Muscle of leg (tissue), 11 donors: ENCODE data around the gene ABLIM1. TPM values are rescaled to one million over a fixed set of nuclear protein-coding genes. Genes with fewer than 3 reads are reported as not detected.

Experiments
- DNase-seq: peaks from one replicate; pipeline ENCODE4 v3.0.0; 2013
- H3K27ac ChIP-seq: one replicate; pipeline ENCODE4 v1.5.1; 2013; ENCODE audit warnings: mild to moderate bottlenecking, low read length, control low read depth
- H3K27me3 ChIP-seq: one replicate; pipeline ENCODE4 v1.6.1; 2013; ENCODE audit warnings: low read length; ENCODE audit not compliant: control insufficient read depth, insufficient read depth
- H3K36me3 ChIP-seq: one replicate; pipeline ENCODE4 v1.6.1; 2013; ENCODE audit warnings: low read length; ENCODE audit not compliant: control insufficient read depth, insufficient read depth
- H3K4me1 ChIP-seq: one replicate; pipeline ENCODE4 v1.6.1; 2013; ENCODE audit warnings: low read length; ENCODE audit not compliant: control insufficient read depth, insufficient read depth
- H3K4me3 ChIP-seq: one replicate; pipeline ENCODE4 v1.5.1; 2013; ENCODE audit warnings: low read length, control low read depth
- H3K9me3 ChIP-seq: replicated peaks from 2 replicates; pipeline ENCODE4 v1.6.1; 2013; ENCODE audit warnings: low read depth, low read length; ENCODE audit not compliant: control insufficient read depth
- WGBS: methylation state at CpG from one replicate; pipeline ENCODE4 v1.1.5; 2013; ENCODE audit warnings: missing lambda C conversion rate; ENCODE audit not compliant: insufficient coverage; 5-methylcytosine and 5-hydroxymethylcytosine counted together
- polyA plus RNA-seq, 8 donors: library from polyadenylated mRNA; unstranded; fragments of 120-200 nt; gene quantifications; one replicate each; pipeline versions ENCODE4 v1.2.1 to v1.2.3, GENCODE V29; 2013; ENCODE audit warnings: inconsistent platforms in 1 of 8, low replicate concordance in 1 of 8; ENCODE audit not compliant: insufficient read length in 8 of 8, insufficient read depth in 1 of 8
- total RNA-seq: library from RNA; stranded (reverse); fragments of 120-200 nt; gene quantifications from one replicate; pipeline ENCODE4 v1.2.4, GENCODE V29; 2013

The ABLIM1 gene
- total and polyA plus RNA-seq, 9 donors, result 27.7 to 62.7 (median 46.2) TPM

DNA sequence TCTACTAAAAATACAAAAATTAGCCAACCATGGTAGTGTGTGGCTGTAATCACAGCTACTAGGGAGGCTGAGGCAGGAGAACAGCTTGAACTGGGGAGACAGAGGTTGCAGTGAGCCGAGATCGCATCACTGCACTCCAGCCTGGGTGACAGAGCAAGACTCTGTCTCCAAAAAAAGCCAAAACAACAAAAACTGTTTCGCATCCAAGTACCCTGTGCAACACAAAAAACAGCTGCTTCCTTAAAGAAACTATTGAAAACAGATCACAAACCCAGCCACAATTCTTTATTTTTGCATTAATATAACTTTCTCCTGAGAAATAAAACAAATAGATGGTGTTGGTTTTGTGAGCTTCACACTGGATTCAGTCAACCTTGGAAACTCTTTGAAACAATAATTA, 141.7 kb downstream of the ABLIM1 start:
- Histone ChIP-seq H3K4me3 (no peak overlapping the region), H3K4me1 (peaks cover 5% of the 10 kb centered on the region), H3K27ac (no peak overlapping the region), H3K27me3 (no peaks in the 10 kb centered on the region), H3K36me3 (no peaks in the 10 kb centered on the region), H3K9me3 (no peaks in the 10 kb centered on the region)
- DNase-seq, result peak; percentile 48
- WGBS, result no CpG with 5 or more reads among the region's 3 CpGs

DNA sequence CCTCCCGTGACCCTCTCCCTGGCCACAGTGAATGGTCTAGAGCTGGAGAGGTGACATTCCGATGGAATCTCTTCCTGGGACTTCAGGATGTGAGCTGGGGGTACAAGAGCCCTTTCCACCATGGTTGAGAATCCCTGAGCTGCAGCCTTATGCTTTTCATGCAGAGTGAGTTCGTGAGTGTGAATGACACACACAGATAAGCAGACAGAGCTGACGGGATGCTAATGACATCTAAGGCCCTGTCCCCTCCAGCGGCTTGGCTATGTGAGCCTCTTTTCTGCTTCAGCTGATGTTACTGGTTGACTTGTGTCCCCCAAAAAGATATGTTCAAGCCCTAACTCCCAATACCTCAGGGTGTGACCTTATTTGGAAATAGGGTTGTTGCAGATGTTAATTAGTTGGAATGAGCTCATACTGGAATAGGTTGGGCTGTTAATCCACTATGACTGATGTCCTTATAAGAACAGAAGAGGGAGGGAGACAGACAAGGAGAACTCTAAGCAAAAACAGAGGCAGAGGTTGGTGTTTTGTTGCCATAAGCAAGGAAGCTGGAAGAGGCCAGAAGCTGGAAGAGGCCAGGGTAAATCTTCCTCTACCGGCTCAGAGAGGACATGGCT, 142.7 kb downstream of the ABLIM1 start:
- H3K4me1 ChIP-seq, result peaks cover 5% of the 10 kb centered on the region
- no peak overlapping the region for H3K27ac ChIP-seq
- WGBS, result 79% methylated on average over 3 of the region's 6 CpGs
- no peaks in the 10 kb centered on the region for H3K27me3 ChIP-seq
- H3K9me3 ChIP-seq, result no peaks in the 10 kb centered on the region
- H3K4me3 ChIP-seq, result no peak overlapping the region
- no peaks in the 10 kb centered on the region for H3K36me3 ChIP-seq
- DNase-seq, result no peak

DNA sequence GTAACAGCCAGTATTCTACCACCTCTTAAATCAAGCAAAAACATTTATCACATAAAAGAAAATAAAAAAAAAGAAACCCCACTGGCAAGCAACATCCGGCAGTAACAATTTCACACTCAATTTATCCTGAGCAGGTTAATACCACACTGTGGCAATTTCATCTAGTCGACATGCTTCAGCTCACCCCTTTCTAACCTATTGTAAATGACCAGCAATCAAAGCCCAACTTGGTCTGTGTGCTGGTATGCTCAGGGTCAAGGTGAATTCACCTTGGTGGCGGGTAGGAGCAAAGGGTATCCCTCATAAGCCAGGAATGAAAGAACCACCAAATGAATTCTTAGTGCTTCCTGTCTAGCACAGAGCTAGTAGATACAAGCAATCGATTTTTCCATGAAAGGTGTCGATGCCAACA, 144.7 kb downstream of the ABLIM1 start:
- 59% methylated on average over 2 of the region's 5 CpGs for WGBS

GRCh38 chr10:114511881-114512280, 146.2 kb downstream of the ABLIM1 start:
- Histone ChIP-seq H3K9me3 (no peaks in the 10 kb centered on the region), H3K4me3 (no peak overlapping the region), H3K4me1 (peaks cover 7% of the 10 kb centered on the region), H3K27me3 (no peaks in the 10 kb centered on the region), H3K27ac (no peak overlapping the region), H3K36me3 (no peaks in the 10 kb centered on the region)
- WGBS, result 83% methylated on average over 5 of the region's 5 CpGs
- DNase-seq, result no peak

More for the DNA sequence above, 144.7 kb downstream of the ABLIM1 start:
- Histone ChIP-seq H3K9me3 (no peaks in the 10 kb centered on the region), H3K27ac (no peak overlapping the region), H3K27me3 (no peaks in the 10 kb centered on the region), H3K4me1 (peaks cover 6% of the 10 kb centered on the region), H3K36me3 (no peaks in the 10 kb centered on the region), H3K4me3 (no peak overlapping the region)
- no peak for DNase-seq

- peaks cover 13% of the 10 kb centered on the region for H3K4me1 ChIP-seq
- no peak overlapping the region for H3K27ac ChIP-seq
- no peaks in the 10 kb centered on the region for H3K36me3 ChIP-seq
- no CpG with 5 or more reads among the region's 3 CpGs for whole genome bisulfite sequencing
- H3K9me3 ChIP-seq, result no peaks in the 10 kb centered on the region
- DNase-seq, result no peak
- no peak overlapping the region for H3K4me3 ChIP-seq
- H3K27me3 ChIP-seq, result no peaks in the 10 kb centered on the region
Measured at GRCh38 chr10:114508376-114508775, 149.7 kb downstream of the ABLIM1 start.

GRCh38 chr10:114507449-114507848, 150.6 kb downstream of the ABLIM1 start:
- no peak overlapping the region for H3K27ac ChIP-seq
- WGBS, result 39% methylated on average over 3 of the region's 4 CpGs
- H3K4me3 ChIP-seq, result no peak overlapping the region
- peaks cover 13% of the 10 kb centered on the region for H3K4me1 ChIP-seq
- no peaks in the 10 kb centered on the region for H3K27me3 ChIP-seq
- H3K9me3 ChIP-seq, result no peaks in the 10 kb centered on the region
- no peaks in the 10 kb centered on the region for H3K36me3 ChIP-seq
- DNase-seq, result no peak

- peak; percentile 48 for DNase-seq
- Histone ChIP-seq H3K27ac (no peak overlapping the region), H3K4me3 (no peak overlapping the region), H3K9me3 (no peaks in the 10 kb centered on the region), H3K4me1 (peaks cover 13% of the 10 kb centered on the region), H3K27me3 (no peaks in the 10 kb centered on the region), H3K36me3 (no peaks in the 10 kb centered on the region)
- WGBS, result 0% methylated on average over 2 of the region's 3 CpGs
Measured at GRCh38 chr10:114506871-114507385, 151.1 kb downstream of the ABLIM1 start.

DNA sequence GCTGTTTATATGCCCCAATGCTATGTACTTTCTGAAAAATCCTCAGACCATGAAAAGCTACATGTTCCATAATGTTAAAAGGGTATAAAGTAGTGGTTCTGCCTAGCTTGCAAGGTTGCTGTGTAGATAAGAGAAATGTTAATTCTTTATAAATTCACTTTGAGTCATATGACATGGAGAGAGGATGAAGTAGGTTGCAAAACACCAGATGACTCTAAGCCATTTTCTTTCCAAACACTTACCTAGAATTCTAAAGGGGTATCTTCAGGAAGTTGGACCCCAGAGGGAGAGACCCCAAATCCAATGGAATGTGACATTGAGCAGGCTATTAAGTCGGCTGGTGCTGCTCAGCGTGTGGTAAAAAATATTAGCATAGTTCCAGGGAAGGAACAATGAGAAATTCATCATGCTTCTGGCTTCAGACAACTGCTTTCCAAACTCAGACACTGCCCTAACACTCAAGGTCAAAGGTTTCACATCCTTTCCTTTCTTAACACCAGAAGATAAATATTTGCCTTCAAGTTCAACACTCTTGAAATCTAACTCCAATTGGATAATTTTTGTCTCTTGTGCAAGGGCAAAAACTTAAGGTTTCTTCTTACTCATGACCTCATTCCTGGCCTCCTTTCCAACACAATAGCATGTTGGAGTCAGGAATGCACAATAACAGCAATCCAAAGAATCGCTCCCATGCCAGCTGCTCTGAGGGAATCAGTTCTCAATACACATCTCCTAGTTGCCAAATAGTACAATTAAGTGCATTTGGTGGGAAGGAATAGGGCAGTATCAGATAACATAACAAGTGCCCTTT, 153.1 kb downstream of the ABLIM1 start:
- H3K27ac ChIP-seq, result peak overlapping the region; percentile 81
- H3K4me3 ChIP-seq, result no peak overlapping the region
- H3K9me3 ChIP-seq, result no peaks in the 10 kb centered on the region
- peak; percentile 93 for DNase-seq
- H3K4me1 ChIP-seq, result peaks cover 13% of the 10 kb centered on the region
- no CpG with 5 or more reads among the region's 3 CpGs for WGBS
- H3K36me3 ChIP-seq, result no peaks in the 10 kb centered on the region
- no peaks in the 10 kb centered on the region for H3K27me3 ChIP-seq

DNA sequence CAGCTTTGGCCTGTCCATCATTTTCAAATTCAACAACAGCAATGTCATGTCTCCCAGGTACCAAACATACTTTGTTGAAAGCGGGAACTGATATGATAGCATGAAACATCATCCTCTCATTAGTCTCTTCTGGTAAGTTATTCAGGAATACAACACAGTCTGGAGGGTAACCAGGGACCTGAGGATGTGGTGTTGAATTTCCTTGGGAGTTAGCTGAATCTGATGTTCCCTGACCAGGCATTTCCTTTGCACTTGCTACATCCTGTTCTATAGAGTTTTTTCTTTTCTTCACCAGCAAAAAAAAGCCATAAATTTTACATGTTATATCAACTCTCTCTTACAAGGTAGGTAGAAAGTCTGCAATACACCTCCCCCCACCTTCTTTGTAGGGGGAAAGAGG, 156.0 kb downstream of the ABLIM1 start:
- H3K36me3 ChIP-seq, result no peaks in the 10 kb centered on the region
- no peaks in the 10 kb centered on the region for H3K27me3 ChIP-seq
- no peak for DNase-seq
- no peaks in the 10 kb centered on the region for H3K9me3 ChIP-seq
- H3K4me3 ChIP-seq, result no peak overlapping the region
- no CpG with 5 or more reads among the region's 1 CpG for WGBS
- no peak overlapping the region for H3K27ac ChIP-seq
- H3K4me1 ChIP-seq, result peaks cover 6% of the 10 kb centered on the region

DNA sequence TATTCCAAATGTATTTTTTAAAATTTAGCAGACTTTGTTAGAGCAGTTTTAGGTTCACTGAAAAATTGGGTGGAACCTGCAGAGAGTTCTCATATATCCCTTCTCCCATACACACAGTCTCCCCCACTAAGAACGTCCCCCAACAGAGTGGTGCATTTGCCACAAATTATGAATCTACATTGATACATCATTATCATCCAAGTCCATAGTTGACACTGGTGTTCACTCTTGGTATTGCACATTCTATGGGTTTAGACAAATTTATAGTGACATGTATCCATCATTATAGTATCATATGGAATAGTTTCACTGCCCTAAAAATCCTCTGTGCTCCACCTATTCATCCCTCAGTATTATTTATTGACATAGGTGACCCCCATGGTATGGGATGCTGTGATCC, 156.4 kb downstream of the ABLIM1 start:
- H3K27ac ChIP-seq, result no peak overlapping the region
- no peak overlapping the region for H3K4me3 ChIP-seq
- peaks cover 6% of the 10 kb centered on the region for H3K4me1 ChIP-seq
- no CpG with 5 or more reads among the region's 1 CpG for WGBS
- no peak for DNase-seq
- H3K9me3 ChIP-seq, result no peaks in the 10 kb centered on the region
- no peaks in the 10 kb centered on the region for H3K36me3 ChIP-seq
- no peaks in the 10 kb centered on the region for H3K27me3 ChIP-seq
